GM21528 (cell line): ENCODE measurements around the gene ARFGEF3.

Source experiments
- ATAC-seq: cut with Tn5 transposase; IDR thresholded peaks from one replicate; pipeline ENCODE4 v1.9.1; 2021; ENCODE audit warnings: mild to moderate bottlenecking, moderate library complexity; ENCODE audit not compliant: unreplicated experiment, low FRiP score

The ARFGEF3 gene

GRCh38 chr6:138235693-138236092, 74.0 kb downstream of the ARFGEF3 start:
- no peak for ATAC-seq

DNA sequence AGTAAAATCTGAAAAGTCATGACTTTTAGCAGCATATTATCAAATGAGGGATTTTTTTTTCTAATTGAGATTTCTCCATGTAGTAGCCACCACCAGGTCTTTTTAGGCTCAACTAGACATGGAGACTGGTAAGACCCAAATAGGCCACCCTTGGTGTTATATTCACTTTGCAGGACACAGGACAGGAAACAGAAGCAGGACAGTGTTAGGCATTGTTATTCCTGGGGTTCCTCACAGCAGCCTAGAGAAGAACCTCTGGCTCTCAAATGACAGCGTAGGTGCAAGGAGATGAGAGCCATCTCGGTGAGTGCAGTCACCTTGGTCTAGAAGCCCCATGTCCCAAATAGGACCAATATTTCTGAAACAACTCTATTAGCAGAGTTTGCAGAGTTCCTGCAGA, 75.7 kb downstream of the ARFGEF3 start:
- no peak for ATAC-seq

- ATAC-seq, result no peak
Measured at GRCh38 chr6:138238368-138238767, 76.6 kb downstream of the ARFGEF3 start.

GRCh38 chr6:138239774-138240173, 78.0 kb downstream of the ARFGEF3 start:
- ATAC-seq, result no peak

DNA sequence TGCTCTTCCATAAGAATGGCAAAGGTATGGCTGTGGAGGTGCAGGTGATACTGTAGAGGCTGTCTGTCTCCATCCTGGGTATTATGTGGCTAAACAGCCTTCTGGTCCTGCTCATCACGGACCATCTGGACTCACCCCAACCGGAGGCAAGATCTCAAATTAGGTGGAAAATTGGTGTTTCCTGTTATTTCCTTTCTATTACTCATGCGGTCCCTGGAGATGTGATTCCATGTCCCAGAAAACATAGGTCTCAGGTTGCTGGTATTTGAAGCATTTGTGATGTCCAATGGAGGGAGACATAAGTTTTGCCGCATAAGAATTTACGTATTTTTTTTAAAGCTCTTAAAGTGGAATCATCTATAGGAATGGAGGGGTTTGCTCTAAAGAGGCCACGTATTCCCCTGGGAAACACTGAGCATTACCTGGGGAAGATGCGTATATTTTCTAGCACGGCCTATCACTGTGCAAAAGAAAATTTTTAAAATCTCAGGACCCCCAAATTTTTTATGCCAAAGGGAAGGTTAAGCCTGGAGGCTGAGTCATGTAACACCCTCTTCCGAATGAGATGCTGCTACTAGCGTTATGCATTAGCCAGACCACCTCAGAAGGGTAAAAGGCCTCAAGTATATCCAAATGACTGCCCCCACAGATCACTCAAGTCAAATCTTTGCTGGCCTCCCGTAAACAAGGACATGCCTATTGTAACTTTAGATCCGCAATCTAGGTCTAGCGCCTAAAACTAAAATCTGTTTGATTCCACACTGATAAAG, 78.9 kb downstream of the ARFGEF3 start:
- ATAC-seq, result no peak

DNA sequence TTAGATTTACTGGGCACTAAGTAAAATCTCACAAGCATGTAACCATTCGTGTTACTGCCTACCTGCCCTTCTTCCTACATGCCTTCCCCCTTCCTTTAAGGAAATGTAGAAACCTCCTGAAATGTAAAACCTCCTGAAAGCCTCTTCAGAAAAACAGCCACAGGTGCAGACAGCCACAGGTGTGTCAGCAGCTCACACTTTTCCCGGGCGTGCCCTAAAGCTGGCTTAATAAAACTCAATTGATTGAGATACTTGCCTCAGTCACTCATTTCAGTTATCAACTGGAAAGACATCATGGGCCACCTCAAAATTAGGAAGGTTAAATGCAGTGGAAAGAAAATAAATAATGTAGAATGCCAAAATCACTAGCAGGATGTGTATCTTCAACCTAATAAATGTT, 79.6 kb downstream of the ARFGEF3 start:
- no peak for ATAC-seq

GRCh38 chr6:138241934-138242333, 80.2 kb downstream of the ARFGEF3 start:
- no peak for ATAC-seq

DNA sequence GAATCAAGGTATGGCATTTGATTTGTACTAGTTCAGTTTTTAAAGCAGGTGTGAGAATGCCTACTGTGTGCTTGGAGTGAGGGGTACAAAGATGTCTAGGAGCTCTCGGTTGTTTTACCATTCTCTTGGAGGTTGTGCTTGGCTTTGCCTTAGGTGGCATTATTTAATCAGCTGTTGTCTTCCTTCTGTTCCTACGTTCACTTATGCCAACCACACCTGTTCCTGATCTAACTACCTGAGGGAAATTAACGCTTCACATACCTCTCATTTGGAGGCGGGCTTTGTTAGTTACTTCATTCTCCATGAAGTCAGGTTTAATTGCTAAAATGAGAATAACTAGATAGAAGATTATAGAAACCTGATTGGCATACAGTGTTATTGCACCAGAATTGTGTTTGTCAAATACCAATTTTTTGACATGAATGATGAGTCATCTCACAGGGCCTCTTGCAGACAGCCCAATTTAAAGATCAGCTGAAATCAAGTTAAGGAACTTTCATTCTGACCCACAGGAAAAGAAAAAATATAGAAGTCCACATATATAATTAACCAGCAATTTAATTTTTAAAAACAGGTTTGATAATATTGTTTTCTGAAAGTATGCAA, 81.4 kb downstream of the ARFGEF3 start:
- ATAC-seq, result no peak

DNA sequence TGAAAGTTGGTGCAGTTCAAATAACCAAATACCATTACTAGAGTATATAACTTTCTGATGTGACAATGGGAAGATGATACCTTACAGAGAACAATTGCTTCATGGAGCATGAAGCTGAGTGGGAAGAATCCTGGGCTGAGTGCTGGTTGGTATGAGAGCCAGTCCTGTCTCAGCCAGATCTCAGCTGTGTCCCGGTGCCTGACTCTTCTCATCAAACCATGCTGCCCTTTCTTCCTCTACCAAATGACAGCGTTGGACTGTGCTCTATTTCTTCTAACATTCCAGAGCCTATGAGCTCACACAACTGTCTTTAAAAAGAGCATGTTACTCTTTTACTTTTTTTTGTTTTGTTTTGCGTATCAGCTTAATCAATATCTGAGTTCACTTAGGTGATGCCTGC, 84.0 kb downstream of the ARFGEF3 start:
- ATAC-seq, result no peak

- no peak for ATAC-seq
Measured at GRCh38 chr6:138246650-138247440, 85.1 kb downstream of the ARFGEF3 start.

DNA sequence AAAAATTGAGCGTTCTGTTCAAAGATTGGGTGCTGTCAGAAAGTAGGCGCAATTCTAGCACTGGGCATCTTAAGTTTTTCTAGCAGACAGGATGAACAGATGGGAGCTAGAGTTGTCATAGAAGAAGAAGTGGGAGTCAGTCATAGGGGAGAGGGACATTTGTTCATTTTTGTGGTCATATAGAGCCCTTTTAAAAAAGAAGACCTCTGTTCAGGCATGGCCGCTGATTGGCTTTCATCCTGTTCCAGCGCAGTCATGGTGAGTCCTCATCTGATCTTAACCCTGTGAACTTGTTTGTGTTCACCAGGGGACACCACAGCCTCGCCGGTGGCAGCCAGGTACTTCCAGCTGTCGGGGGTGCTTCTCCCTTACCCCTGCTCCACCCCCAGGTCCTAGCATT, 86.3 kb downstream of the ARFGEF3 start:
- ATAC-seq, result no peak

DNA sequence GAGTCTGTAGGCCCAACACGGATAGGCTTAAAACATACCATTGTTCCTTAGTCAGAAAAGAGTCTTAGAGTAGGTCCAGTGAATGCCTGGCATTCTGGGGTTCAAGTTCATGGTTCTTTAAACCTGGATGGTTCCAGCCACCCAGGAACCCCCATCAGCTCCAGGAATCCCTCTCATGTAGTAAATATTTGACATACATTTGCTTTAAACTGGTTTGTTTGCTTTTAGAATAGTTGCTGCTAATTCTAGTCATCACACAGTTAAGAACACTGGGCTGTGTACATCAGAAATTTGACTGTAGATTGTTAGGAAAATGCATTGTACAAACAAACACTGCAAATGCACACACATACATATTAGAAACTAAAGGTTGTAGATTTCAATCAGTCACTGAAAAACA, 87.1 kb downstream of the ARFGEF3 start:
- no peak for ATAC-seq

DNA sequence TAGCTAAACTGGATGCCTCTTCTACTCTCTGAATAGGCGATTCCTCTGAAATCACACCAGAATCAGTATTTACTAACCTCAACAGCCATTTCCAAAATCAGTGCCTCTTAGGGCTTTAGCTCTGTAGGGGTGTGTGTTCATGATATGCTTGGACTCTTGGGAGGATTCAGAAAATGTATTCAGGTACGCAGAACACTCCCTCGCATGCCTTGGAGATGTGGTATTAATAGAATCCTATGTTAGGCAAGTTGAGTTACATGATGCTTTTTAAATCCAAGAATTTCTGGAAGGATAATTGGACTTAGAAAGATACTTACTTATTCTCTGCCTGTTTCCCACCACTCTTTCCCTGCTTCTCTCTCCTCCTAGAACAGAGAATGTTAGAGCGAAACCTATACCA, 88.3 kb downstream of the ARFGEF3 start:
- ATAC-seq, result no peak

DNA sequence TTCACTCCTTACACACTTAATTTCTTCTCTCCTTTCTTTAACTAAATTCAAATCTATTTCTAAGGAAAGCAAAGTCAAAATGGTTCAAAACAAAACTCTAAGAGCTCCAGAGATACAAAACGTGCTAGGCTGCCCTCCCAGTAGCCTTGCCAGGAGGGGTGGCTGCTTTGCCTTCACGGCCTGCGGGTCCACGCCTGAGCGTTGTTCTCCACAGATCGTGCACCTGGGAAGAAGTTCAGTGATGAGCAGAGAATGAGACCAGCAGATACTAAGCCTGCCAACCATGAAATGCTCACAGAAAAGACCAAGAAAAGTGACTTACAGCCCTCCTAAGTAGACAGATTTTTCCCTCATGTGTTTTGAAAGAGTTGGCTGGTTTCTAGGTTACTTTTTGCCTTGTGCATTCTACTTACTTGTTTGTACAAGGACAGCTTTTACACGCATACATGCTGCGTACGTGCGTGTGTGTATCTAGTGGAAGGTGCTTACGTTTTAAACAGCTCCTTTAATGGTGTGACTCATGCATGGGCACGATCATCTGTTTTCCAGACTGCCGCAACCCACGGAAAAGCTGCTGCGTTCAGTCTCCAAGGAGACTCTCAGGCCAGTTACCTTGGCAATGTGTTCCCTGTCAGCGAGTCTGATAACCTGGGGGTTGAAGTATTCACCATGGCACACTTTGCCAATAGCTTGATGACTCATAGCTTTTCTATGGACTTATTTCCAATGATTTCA, 88.9 kb downstream of the ARFGEF3 start:
- no peak for ATAC-seq

DNA sequence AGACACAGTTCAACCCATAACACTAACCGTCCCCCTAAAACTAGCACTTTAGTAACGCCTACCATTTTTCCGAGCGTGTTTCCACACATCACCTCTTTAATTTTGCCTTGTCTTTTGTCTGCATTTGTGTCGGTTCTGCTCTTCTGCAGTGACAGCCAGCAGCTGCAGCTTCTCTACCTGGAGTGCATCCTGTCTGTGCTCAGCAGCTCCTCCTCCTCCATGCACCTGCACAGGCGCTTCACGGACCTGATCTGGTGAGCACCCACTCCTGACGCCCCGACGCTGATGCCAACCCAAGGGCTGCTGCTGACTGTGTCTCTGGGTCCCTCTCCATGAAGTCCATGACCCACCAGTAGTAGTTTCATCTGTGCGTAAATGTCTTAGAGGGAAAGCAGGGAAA, 92.0 kb downstream of the ARFGEF3 start:
- no peak for ATAC-seq

- no peak for ATAC-seq
Measured at GRCh38 chr6:138255443-138255842, 93.7 kb downstream of the ARFGEF3 start.

DNA sequence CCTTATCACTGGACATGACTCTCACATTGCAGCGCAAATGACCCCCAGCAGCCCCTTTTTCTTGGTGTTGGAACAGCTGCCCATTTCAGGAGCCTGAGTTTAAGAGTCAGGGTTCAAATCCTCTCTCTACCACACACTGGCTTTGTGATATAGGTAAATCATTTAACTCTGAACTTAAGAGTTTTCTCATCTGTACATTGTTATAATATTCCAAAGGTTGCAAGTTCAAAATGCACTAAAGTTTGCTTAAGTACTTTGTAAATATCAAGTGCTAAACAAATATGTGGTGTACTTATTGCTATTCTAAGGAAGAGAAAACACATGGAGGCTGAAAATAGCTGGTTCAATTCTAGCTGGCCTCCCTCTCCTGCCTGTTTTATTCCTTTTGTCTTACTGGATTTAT, 95.9 kb downstream of the ARFGEF3 start:
- ATAC-seq, result no peak

- no peak for ATAC-seq
Measured at GRCh38 chr6:138258197-138258596, 96.5 kb downstream of the ARFGEF3 start.

GRCh38 chr6:138258991-138259390, 97.3 kb downstream of the ARFGEF3 start:
- no peak for ATAC-seq

- ATAC-seq, result no peak
Measured at GRCh38 chr6:138261116-138261780, 99.5 kb downstream of the ARFGEF3 start.
